HepG2 (cell line): ENCODE measurements around the gene TMEM200B. TPM values are rescaled to one million over a fixed set of nuclear protein-coding genes. Genes with fewer than 3 reads are reported as not detected.

ENCODE experiments used
- CEBPG ChIP-seq: IDR thresholded peaks from 2 replicates; pipeline ENCODE4 v1.6.1; 2016
- FOXM1 ChIP-seq: sonication (generic); formaldehyde crosslinking; IDR thresholded peaks from 2 replicates; pipeline ENCODE4 v1.5.0; 2020; ENCODE audit warnings: missing genetic modification reagents
- FOXP1 ChIP-seq, 2 experiments: fragments of 450-650 bp in 1 of 2; IDR thresholded peaks; 2 replicates each; pipeline ENCODE4 v1.6.1; 2017 to 2018; ENCODE audit warnings: antibody characterized with exemption in 1 of 2
- GFI1 ChIP-seq: sonication (generic); formaldehyde crosslinking; IDR thresholded peaks from 2 replicates; pipeline ENCODE4 v1.5.0; 2020; ENCODE audit warnings: missing genetic modification reagents, mild to moderate bottlenecking, borderline replicate concordance
- HDAC2 ChIP-seq: sonication (generic); formaldehyde crosslinking; IDR thresholded peaks from 2 replicates; pipeline ENCODE4 v1.4.0; 2020; ENCODE audit warnings: missing genetic modification reagents
- HMGXB3 ChIP-seq: sonication (generic); formaldehyde crosslinking; IDR thresholded peaks from 2 replicates; pipeline ENCODE4 v1.4.0; 2020; ENCODE audit warnings: missing genetic modification reagents, borderline replicate concordance
- HOXA3 ChIP-seq: sonication (generic); formaldehyde crosslinking; IDR thresholded peaks from 2 replicates; pipeline ENCODE4 v1.5.0; 2020; ENCODE audit warnings: missing genetic modification reagents
- RARA ChIP-seq: IDR thresholded peaks from 2 replicates; pipeline ENCODE4 v1.6.1; 2016; ENCODE audit warnings: missing genetic modification reagents, missing compliant biosample characterization
- RBM22 ChIP-seq: fragments of 200-400 bp; formaldehyde crosslinking; optimal IDR thresholded peaks from 2 replicates; pipeline ENCODE3; 2017; ENCODE audit warnings: mild to moderate bottlenecking, low read length, moderate library complexity
- RFX1 ChIP-seq: fragments of 450-650 bp; IDR thresholded peaks from 2 replicates; pipeline ENCODE4 v1.6.1; 2017
- RFXAP ChIP-seq: sonication (generic); formaldehyde crosslinking; IDR thresholded peaks from 2 replicates; pipeline ENCODE4 v1.4.0; 2020; ENCODE audit warnings: missing genetic modification reagents, borderline replicate concordance
- SOX13 ChIP-seq, 3 experiments: fragments of 450-650 bp in 1 of 3; sonication (generic) in 1 of 3; formaldehyde crosslinking in 1 of 3; IDR thresholded peaks in 2 of 3; conservative IDR thresholded peaks in 1 of 3; 2 replicates each; pipeline versions ENCODE4 v1.5.0 to v1.6.1; 2016 to 2020; ENCODE audit warnings: antibody characterized with exemption in 1 of 3, mild to moderate bottlenecking in 1 of 3, missing compliant biosample characterization in 1 of 3, missing genetic modification reagents in 1 of 3, moderate library complexity in 1 of 3
- SPEN ChIP-seq: sonication (generic); formaldehyde crosslinking; IDR thresholded peaks from 2 replicates; pipeline ENCODE4 v1.5.1; 2020; ENCODE audit warnings: low read depth, mild to moderate bottlenecking, missing genetic modification reagents
- TCF7 ChIP-seq: sonication (generic); IDR thresholded peaks from 2 replicates; pipeline ENCODE4 v1.6.1; 2016; ENCODE audit warnings: antibody characterized with exemption, low read depth
- XRCC5 ChIP-seq: fragments of 200-400 bp; formaldehyde crosslinking; optimal IDR thresholded peaks from 2 replicates; pipeline ENCODE3; 2017; ENCODE audit warnings: mild to moderate bottlenecking, low read length
- ZNF264 ChIP-seq: sonication (generic); formaldehyde crosslinking; IDR thresholded peaks from 2 replicates; pipeline ENCODE4 v1.4.0; 2020; ENCODE audit warnings: missing genetic modification reagents
- polyA plus RNA-seq, 8 experiments: library from polyadenylated mRNA; depleted of rRNA in 3 of 8; stranded (reverse) in 7 of 8; unstranded in 1 of 8; fragments of >200 nt; fragmentation: Illumina TruSeq in 4 of 8; extraction: Trizol in 4 of 8; gene quantifications; 2 replicates each; pipeline versions ENCODE4 v1.2.1 to v1.2.3, GENCODE V29; 2011 to 2016; ENCODE audit warnings: low read depth in 4 of 8, missing spikeins in 1 of 8, mixed read lengths in 1 of 8; ENCODE audit not compliant: insufficient read depth in 1 of 8
- total RNA-seq, 5 experiments: library from RNA; depleted of rRNA; stranded (reverse); fragments of >200 nt; fragmentation: Illumina TruSeq; extraction: Trizol; gene quantifications; 2 replicates each; pipeline ENCODE4 v1.2.3, GENCODE V29; 2016; ENCODE audit warnings: low read depth in 1 of 5
- TF ChIP-seq, protein P1 (sequence below): sonication (generic); formaldehyde crosslinking; IDR thresholded peaks from 2 replicates; pipeline ENCODE4 v1.5.0; 2020; ENCODE audit warnings: mild to moderate bottlenecking, missing genetic modification reagents, borderline replicate concordance
- TF ChIP-seq, protein P2 (sequence below): sonication (generic); formaldehyde crosslinking; IDR thresholded peaks from 2 replicates; pipeline ENCODE4 v1.5.0; 2020; ENCODE audit warnings: mild to moderate bottlenecking, missing genetic modification reagents

TMEM200B gene
- total and polyA plus RNA-seq, 2 of the 13 experiments (the other 11 are each of a cell fraction or from before 2014, with no cell fraction given): 1.1 to 1.4 TPM

- TF ChIP-seq TCF7: no peak
- TF ChIP-seq, protein P1, sequence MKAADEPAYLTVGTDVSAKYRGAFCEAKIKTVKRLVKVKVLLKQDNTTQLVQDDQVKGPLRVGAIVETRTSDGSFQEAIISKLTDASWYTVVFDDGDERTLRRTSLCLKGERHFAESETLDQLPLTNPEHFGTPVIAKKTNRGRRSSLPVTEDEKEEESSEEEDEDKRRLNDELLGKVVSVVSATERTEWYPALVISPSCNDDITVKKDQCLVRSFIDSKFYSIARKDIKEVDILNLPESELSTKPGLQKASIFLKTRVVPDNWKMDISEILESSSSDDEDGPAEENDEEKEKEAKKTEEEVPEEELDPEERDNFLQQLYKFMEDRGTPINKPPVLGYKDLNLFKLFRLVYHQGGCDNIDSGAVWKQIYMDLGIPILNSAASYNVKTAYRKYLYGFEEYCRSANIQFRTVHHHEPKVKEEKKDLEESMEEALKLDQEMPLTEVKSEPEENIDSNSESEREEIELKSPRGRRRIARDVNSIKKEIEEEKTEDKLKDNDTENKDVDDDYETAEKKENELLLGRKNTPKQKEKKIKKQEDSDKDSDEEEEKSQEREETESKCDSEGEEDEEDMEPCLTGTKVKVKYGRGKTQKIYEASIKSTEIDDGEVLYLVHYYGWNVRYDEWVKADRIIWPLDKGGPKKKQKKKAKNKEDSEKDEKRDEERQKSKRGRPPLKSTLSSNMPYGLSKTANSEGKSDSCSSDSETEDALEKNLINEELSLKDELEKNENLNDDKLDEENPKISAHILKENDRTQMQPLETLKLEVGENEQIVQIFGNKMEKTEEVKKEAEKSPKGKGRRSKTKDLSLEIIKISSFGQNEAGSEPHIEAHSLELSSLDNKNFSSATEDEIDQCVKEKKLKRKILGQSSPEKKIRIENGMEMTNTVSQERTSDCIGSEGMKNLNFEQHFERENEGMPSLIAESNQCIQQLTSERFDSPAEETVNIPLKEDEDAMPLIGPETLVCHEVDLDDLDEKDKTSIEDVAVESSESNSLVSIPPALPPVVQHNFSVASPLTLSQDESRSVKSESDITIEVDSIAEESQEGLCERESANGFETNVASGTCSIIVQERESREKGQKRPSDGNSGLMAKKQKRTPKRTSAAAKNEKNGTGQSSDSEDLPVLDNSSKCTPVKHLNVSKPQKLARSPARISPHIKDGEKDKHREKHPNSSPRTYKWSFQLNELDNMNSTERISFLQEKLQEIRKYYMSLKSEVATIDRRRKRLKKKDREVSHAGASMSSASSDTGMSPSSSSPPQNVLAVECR (CRISPR knock-in tag): peak; percentile 43; the same call in 1 of the 2 replicates
- TF ChIP-seq RFXAP (CRISPR knock-in tag): peak; percentile 58; the same call in 1 of the 2 replicates
- 0 out of 2 replicates have a peak, but pooled peaks have one; percentile 30 for TF ChIP-seq HMGXB3
- no peak for TF ChIP-seq GFI1 (CRISPR knock-in tag)
- peak; percentile 71 for TF ChIP-seq HDAC2 (CRISPR knock-in tag)
- TF ChIP-seq RBM22: peak; percentile 95
- TF ChIP-seq, protein P2, sequence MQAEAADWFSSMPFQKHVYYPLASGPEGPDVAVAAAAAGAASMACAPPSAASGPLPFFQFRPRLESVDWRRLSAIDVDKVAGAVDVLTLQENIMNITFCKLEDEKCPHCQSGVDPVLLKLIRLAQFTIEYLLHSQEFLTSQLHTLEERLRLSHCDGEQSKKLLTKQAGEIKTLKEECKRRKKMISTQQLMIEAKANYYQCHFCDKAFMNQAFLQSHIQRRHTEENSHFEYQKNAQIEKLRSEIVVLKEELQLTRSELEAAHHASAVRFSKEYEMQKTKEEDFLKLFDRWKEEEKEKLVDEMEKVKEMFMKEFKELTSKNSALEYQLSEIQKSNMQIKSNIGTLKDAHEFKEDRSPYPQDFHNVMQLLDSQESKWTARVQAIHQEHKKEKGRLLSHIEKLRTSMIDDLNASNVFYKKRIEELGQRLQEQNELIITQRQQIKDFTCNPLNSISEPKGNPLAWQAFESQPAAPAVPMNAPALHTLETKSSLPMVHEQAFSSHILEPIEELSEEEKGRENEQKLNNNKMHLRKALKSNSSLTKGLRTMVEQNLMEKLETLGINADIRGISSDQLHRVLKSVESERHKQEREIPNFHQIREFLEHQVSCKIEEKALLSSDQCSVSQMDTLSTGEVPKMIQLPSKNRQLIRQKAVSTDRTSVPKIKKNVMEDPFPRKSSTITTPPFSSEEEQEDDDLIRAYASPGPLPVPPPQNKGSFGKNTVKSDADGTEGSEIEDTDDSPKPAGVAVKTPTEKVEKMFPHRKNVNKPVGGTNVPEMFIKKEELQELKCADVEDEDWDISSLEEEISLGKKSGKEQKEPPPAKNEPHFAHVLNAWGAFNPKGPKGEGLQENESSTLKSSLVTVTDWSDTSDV (CRISPR knock-in tag): no peak
- no peak for TF ChIP-seq XRCC5
- no peak for TF ChIP-seq FOXM1 (CRISPR knock-in tag)
- TF ChIP-seq RARA (CRISPR knock-in tag): peak; percentile 63
- 0 out of 2 replicates have a peak, but pooled peaks have one; percentile 53 for TF ChIP-seq ZNF264
- no peak for TF ChIP-seq SOX13 (IDR thresholded peaks at IDR 0.05)
- TF ChIP-seq SOX13 (CRISPR knock-in tag; conservative IDR thresholded peaks at IDR 0.05 in 1 of 2, IDR thresholded peaks at IDR 0.05 in 1 of 2): peak; percentile 60 to 81; a peak in 3 of 4 replicates
- TF ChIP-seq FOXP1 (IDR thresholded peaks at IDR 0.05): no peak
- peak; percentile 49; the same call in 1 of the 2 replicates for TF ChIP-seq FOXP1 (CRISPR knock-in tag; IDR thresholded peaks at IDR 0.05)
- 0 out of 2 replicates have a peak, but pooled peaks have one; percentile 38 for TF ChIP-seq SPEN (CRISPR knock-in tag)
- peak; percentile 87 for TF ChIP-seq CEBPG
- TF ChIP-seq HOXA3 (CRISPR knock-in tag): peak; percentile 69
- TF ChIP-seq RFX1: peak; percentile 10; the same call in 1 of the 2 replicates
Measured at GRCh38 chr1:29145739-29146437, 22.2 kb upstream of the TMEM200B start (continued).
